ENCODE results near the gene ZFPL1. TPM values are rescaled to one million over a fixed set of nuclear protein-coding genes. Genes with fewer than 3 reads are reported as not detected.

Gene ZFPL1
- total and polyA plus RNA-seq, 4 donors: 12.3 to 19.2 (median 16.3) TPM

DNA sequence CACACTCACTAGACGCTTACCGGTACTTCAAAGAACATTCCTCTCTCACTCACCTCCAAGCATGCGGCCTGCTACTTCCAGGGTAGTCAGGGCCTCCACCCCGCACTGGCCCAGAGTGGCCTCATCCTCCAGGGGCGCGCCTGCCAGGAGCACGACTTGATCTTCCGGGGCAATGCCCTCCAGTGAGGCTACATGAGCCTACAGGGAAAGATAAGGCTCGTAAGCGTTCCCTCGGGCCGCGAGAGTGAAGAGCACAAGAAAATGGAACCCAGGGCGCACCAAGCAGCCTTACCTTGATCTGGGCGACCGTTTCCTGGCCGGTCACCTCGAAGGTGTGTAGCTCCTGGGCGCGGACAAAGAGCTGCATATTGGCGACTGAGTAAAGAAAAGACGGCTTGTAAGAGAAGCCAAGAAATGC, 37.4 kb downstream of the ZFPL1 start:
- H3K36me3 ChIP-seq (ENCODE audit: control insufficient read depth in 4 of 4, insufficient read depth in 3 of 4, low read depth in 1 of 4, low read length in 3 of 4): peaks cover 9 to 38% (median 23%) of the 10 kb centered on the region in 4 donors
- under 1% methylated on average over 22 of the region's 22 CpGs for WGBS
- H3K4me1 ChIP-seq (ENCODE audit: control insufficient read depth in 4 of 4, insufficient read depth in 4 of 4, low read length in 3 of 4): peaks cover 4 to 42% (median 29%) of the 10 kb centered on the region in 4 donors
- H3K4me3 ChIP-seq (ENCODE audit: low read depth in 1 of 3, low read length in 3 of 3): peak overlapping the region; percentile 68 to 99 (median 95)
- H3K27ac ChIP-seq (ENCODE audit: low read depth in 1 of 2, low read length in 2 of 2): peak overlapping the region; percentile 85 to 93
- TF ChIP-seq RXRA (IDR thresholded peaks at IDR 0.05) (peak; percentile 37 to 80), TAF1 (conservative IDR thresholded peaks at IDR 0.05) (no peak), RAD21 (IDR thresholded peaks at IDR 0.05) (peak in 1 of 2 donors; percentile 15)
- DNase-seq (ENCODE audit: low spot score): peak; percentile 62
- no peaks in the 10 kb centered on the region for H3K27me3 ChIP-seq (ENCODE audit: control insufficient read depth in 4 of 4, insufficient read depth in 4 of 4, low read length in 3 of 4)
- peak overlapping the region; percentile 90 to 96 for H3K9ac ChIP-seq (ENCODE audit: low read depth in 1 of 2, low read length in 2 of 2)
- H3K9me3 ChIP-seq (ENCODE audit: control insufficient read depth in 4 of 4, low read length in 3 of 4): no peaks in the 10 kb centered on the region

DNA sequence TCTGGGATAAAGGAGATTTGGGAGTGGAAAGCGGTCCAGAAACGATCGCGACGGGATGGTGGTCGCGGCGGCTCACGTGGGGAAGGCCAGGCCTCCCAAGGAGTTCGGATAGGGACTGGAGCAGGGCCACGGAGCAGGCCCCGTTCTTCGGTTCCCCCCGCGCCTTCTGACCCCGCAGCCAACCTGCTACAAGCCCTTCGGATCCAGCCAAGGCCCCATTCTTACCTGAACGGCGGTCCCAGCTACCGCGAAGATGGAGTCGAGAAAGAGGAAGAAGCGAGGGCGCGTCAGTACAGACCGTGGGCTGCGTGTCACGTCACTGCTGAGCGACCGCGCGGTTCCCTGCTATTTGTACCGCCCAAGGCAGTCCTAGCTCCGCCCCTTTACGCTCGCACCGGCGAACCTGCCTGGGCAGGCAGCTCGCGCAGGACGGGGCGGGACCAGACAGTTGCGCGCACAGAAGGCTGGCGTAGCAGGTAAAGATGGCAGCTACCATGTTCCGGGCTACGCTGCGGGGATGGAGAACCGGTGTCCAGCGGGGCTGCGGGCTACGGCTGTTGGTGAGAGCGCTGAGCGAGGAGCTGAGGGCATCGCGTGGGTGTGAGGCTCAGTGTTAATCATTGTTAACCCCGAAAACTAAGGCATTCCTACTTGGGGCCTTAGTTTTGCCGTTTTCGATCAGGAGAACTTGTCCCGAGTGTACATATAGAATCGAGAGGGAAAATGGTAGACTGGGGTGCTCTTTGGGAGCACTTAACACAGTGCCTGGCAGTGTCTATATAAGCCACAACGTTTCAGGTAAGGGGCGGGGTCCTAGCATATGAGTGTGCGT, 38.1 kb downstream of the ZFPL1 start, which contains the start of the genes FAU and MRPL49:
TSS of gene FAU (minus strand) at position 270 of the 832 bp plus-strand sequence. CDS start 321 bp downstream, outside the sequence.
TSS of gene MRPL49 (plus strand) at position 457 of the 832 bp plus-strand sequence. CDS start at position 483, 26 bp downstream.
- Histone ChIP-seq H3K27me3 (ENCODE audit: control insufficient read depth in 4 of 4, insufficient read depth in 4 of 4, low read length in 3 of 4) (no peaks in the 10 kb centered on the region), H3K9me3 (ENCODE audit: control insufficient read depth in 4 of 4, low read length in 3 of 4) (no peaks in the 10 kb centered on the region), H3K9ac (ENCODE audit: low read depth in 1 of 2, low read length in 2 of 2) (peak within 1 kb of the TSS; percentile 96), H3K27ac (ENCODE audit: low read depth in 1 of 2, low read length in 2 of 2) (peak within 1 kb of the TSS; percentile 85 to 93), H3K36me3 (ENCODE audit: control insufficient read depth in 4 of 4, insufficient read depth in 3 of 4, low read depth in 1 of 4, low read length in 3 of 4) (peaks cover 11 to 44% (median 27%) of the 10 kb centered on the region in 4 donors), H3K4me1 (ENCODE audit: control insufficient read depth in 4 of 4, insufficient read depth in 4 of 4, low read length in 3 of 4) (peaks cover 2 to 36% (median 24%) of the 10 kb centered on the region in 4 donors), H3K4me3 (ENCODE audit: low read depth in 1 of 3, low read length in 3 of 3) (peak within 1 kb of the TSS; percentile 68 to 99 (median 95))
- peak; percentile 97 for DNase-seq (ENCODE audit: low spot score)
- TF ChIP-seq HNF4A (conservative IDR thresholded peaks at IDR 0.05) (peak in 1 of 2 donors; percentile 25), JUND (IDR thresholded peaks at IDR 0.05) (peak in 1 of 2 donors; percentile 20), FOXA2 (IDR thresholded peaks at IDR 0.05) (peak; percentile 40), RAD21 (IDR thresholded peaks at IDR 0.05) (peak; percentile 54 to 68), GABPA (IDR thresholded peaks at IDR 0.05 in 1 of 2, conservative IDR thresholded peaks at IDR 0.05 in 1 of 2) (peak in 1 of 2 donors; percentile 90), FOXA1 (IDR thresholded peaks at IDR 0.05) (peak; percentile 66), YY1 (IDR thresholded peaks at IDR 0.05) (peak; percentile 98), TAF1 (conservative IDR thresholded peaks at IDR 0.05) (peak; percentile 79), NR2F2 (IDR thresholded peaks at IDR 0.05) (peak; percentile 20), RXRA (IDR thresholded peaks at IDR 0.05) (peak in 1 of 2 donors; percentile 45), SP1 (IDR thresholded peaks at IDR 0.05) (peak; percentile 86), EGR1 (IDR thresholded peaks at IDR 0.05; ENCODE audit: low read depth in 2 of 2) (peak in 1 of 2 donors; percentile 36), HNF4G (IDR thresholded peaks at IDR 0.05) (no peak)
- TF ChIP-seq, protein P1, sequence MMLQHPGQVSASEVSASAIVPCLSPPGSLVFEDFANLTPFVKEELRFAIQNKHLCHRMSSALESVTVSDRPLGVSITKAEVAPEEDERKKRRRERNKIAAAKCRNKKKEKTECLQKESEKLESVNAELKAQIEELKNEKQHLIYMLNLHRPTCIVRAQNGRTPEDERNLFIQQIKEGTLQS (IDR thresholded peaks at IDR 0.05): no peak
- TF ChIP-seq, protein P2, sequence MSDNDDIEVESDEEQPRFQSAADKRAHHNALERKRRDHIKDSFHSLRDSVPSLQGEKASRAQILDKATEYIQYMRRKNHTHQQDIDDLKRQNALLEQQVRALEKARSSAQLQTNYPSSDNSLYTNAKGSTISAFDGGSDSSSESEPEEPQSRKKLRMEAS (IDR thresholded peaks at IDR 0.05): peak; percentile 84
- TF ChIP-seq, protein P3, sequence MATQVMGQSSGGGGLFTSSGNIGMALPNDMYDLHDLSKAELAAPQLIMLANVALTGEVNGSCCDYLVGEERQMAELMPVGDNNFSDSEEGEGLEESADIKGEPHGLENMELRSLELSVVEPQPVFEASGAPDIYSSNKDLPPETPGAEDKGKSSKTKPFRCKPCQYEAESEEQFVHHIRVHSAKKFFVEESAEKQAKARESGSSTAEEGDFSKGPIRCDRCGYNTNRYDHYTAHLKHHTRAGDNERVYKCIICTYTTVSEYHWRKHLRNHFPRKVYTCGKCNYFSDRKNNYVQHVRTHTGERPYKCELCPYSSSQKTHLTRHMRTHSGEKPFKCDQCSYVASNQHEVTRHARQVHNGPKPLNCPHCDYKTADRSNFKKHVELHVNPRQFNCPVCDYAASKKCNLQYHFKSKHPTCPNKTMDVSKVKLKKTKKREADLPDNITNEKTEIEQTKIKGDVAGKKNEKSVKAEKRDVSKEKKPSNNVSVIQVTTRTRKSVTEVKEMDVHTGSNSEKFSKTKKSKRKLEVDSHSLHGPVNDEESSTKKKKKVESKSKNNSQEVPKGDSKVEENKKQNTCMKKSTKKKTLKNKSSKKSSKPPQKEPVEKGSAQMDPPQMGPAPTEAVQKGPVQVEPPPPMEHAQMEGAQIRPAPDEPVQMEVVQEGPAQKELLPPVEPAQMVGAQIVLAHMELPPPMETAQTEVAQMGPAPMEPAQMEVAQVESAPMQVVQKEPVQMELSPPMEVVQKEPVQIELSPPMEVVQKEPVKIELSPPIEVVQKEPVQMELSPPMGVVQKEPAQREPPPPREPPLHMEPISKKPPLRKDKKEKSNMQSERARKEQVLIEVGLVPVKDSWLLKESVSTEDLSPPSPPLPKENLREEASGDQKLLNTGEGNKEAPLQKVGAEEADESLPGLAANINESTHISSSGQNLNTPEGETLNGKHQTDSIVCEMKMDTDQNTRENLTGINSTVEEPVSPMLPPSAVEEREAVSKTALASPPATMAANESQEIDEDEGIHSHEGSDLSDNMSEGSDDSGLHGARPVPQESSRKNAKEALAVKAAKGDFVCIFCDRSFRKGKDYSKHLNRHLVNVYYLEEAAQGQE (IDR thresholded peaks at IDR 0.05): peak; percentile 82
- TF ChIP-seq, protein P4, sequence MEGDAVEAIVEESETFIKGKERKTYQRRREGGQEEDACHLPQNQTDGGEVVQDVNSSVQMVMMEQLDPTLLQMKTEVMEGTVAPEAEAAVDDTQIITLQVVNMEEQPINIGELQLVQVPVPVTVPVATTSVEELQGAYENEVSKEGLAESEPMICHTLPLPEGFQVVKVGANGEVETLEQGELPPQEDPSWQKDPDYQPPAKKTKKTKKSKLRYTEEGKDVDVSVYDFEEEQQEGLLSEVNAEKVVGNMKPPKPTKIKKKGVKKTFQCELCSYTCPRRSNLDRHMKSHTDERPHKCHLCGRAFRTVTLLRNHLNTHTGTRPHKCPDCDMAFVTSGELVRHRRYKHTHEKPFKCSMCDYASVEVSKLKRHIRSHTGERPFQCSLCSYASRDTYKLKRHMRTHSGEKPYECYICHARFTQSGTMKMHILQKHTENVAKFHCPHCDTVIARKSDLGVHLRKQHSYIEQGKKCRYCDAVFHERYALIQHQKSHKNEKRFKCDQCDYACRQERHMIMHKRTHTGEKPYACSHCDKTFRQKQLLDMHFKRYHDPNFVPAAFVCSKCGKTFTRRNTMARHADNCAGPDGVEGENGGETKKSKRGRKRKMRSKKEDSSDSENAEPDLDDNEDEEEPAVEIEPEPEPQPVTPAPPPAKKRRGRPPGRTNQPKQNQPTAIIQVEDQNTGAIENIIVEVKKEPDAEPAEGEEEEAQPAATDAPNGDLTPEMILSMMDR (IDR thresholded peaks at IDR 0.05; ENCODE audit: low read depth, low read length, missing input control): no peak
- TF ChIP-seq, protein P5, sequence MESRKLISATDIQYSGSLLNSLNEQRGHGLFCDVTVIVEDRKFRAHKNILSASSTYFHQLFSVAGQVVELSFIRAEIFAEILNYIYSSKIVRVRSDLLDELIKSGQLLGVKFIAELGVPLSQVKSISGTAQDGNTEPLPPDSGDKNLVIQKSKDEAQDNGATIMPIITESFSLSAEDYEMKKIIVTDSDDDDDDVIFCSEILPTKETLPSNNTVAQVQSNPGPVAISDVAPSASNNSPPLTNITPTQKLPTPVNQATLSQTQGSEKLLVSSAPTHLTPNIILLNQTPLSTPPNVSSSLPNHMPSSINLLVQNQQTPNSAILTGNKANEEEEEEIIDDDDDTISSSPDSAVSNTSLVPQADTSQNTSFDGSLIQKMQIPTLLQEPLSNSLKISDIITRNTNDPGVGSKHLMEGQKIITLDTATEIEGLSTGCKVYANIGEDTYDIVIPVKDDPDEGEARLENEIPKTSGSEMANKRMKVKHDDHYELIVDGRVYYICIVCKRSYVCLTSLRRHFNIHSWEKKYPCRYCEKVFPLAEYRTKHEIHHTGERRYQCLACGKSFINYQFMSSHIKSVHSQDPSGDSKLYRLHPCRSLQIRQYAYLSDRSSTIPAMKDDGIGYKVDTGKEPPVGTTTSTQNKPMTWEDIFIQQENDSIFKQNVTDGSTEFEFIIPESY (IDR thresholded peaks at IDR 0.05): peak; percentile 93
- WGBS: under 1% methylated on average over 64 of the region's 64 CpGs
